GM12873 (cell line): Measurements from ENCODE around the gene RAPGEF6.
A peak's percentile ranks its signal among the peaks of the same experiment; 100 is the strongest.

ENCODE experiments used
- TF ChIP-seq, protein P1 (sequence below): IDR thresholded peaks from 2 replicates; pipeline ENCODE4 v1.5.1; 2012; ENCODE audit warnings: low read depth, mild to moderate bottlenecking, moderate library complexity, low read length, control low read depth; ENCODE audit not compliant: insufficient read depth; ENCODE audit errors: missing control alignments

Gene RAPGEF6

GRCh38 chr5:131640043-131640856 lies 5.2 kb upstream of the RAPGEF6 start:
- TF ChIP-seq, protein P1, sequence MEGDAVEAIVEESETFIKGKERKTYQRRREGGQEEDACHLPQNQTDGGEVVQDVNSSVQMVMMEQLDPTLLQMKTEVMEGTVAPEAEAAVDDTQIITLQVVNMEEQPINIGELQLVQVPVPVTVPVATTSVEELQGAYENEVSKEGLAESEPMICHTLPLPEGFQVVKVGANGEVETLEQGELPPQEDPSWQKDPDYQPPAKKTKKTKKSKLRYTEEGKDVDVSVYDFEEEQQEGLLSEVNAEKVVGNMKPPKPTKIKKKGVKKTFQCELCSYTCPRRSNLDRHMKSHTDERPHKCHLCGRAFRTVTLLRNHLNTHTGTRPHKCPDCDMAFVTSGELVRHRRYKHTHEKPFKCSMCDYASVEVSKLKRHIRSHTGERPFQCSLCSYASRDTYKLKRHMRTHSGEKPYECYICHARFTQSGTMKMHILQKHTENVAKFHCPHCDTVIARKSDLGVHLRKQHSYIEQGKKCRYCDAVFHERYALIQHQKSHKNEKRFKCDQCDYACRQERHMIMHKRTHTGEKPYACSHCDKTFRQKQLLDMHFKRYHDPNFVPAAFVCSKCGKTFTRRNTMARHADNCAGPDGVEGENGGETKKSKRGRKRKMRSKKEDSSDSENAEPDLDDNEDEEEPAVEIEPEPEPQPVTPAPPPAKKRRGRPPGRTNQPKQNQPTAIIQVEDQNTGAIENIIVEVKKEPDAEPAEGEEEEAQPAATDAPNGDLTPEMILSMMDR: no peak

GRCh38 chr5:131639148-131639547 lies 4.1 kb upstream of the RAPGEF6 start:
- TF ChIP-seq, protein P1: no peak

- TF ChIP-seq, protein P1: no peak
Measured at GRCh38 chr5:131637694-131638093, 2.7 kb upstream of the RAPGEF6 start.

GRCh38 chr5:131635684-131636572 lies 899 bp upstream of the RAPGEF6 start:
- TF ChIP-seq, protein P1: no peak

- TF ChIP-seq, protein P1: peak; percentile 29
Measured at GRCh38 chr5:131634666-131634995, 398 bp downstream of the RAPGEF6 start.

DNA sequence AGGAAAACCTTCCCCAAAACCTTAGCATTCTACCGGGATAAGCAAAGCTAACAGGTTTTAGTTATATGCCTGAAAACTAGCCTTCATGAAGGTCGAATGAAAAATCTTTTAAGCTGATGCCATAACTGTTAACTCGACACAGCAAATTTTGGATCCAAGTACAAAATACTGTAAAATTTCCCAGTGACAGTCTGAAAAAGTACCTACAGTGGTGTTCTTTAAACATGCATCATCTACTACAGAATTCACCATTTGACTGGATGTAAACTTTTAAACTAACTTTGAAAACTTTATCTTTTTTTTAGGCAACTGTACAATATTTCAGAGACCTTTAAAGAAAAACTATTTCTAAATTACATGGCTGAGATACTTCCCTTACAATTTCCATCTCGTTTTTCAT lies 791 bp downstream of the RAPGEF6 start:
- TF ChIP-seq, protein P1: no peak

- TF ChIP-seq, protein P1: no peak
Measured at GRCh38 chr5:131633830-131634229, 1.2 kb downstream of the RAPGEF6 start.
